ENCODE results near the gene JAK1. TPM values are rescaled to one million over a fixed set of nuclear protein-coding genes. Genes with fewer than 3 reads are reported as not detected.
A peak's percentile ranks its signal among the peaks of the same experiment; 100 is the strongest.
"Not testable (repeated sequence)": the region's sequence is repeated elsewhere in the genome, so short reads cannot be mapped to it uniquely, and the experiment has no call there.

The JAK1 gene
- total RNA-seq, 1 experiment from 2014 or later = 339 TPM

- DNase-seq (ENCODE audit: low spot score) = peak; percentile 95
These were observed 35.0 kb upstream of the JAK1 start for GRCh38 chr1:65001231-65001792.

GRCh38 chr1:64998425-64998948 is 32.1 kb upstream of the JAK1 start:
- H3K27ac ChIP-seq (ENCODE audit: low read depth, low read length, poor library complexity, severe bottlenecking); H3K27me3 ChIP-seq (replicated peaks; ENCODE audit: insufficient read depth, low read depth, low read length, poor library complexity); H3K36me3 ChIP-seq (ENCODE audit: insufficient read depth, low read length, poor library complexity, severe bottlenecking); POLR2A ChIA-PET (ENCODE audit: low non-redundant PET); BruUV-seq (replicated peaks); H3K4me3 ChIP-seq (ENCODE audit: low read depth, low read length, poor library complexity, severe bottlenecking); CTCF ChIA-PET; intact Hi-C loops (cut with micrococcal nuclease; ENCODE audit: unreplicated experiment): not testable (repeated sequence)
- DNase-seq (ENCODE audit: low spot score) = peak; percentile 57
- Histone ChIP-seq H3K4me1 (ENCODE audit: insufficient read depth, low read length, poor library complexity, severe bottlenecking) (peaks cover 15% of the 10 kb centered on the region), H3K9me3 (ENCODE audit: low read depth, low read length, poor library complexity, severe bottlenecking) (peaks cover 16% of the 10 kb centered on the region)

More at GRCh38 chr1:65001231-65001792, 35.0 kb upstream of the JAK1 start:
- Histone ChIP-seq H3K27ac (ENCODE audit: low read depth, low read length, poor library complexity, severe bottlenecking) (peak overlapping the region; percentile 94), H3K36me3 (ENCODE audit: insufficient read depth, low read length, poor library complexity, severe bottlenecking) (peaks cover 7% of the 10 kb centered on the region), H3K27me3 (replicated peaks; ENCODE audit: insufficient read depth, low read depth, low read length, poor library complexity) (no peaks in the 10 kb centered on the region), H3K9me3 (ENCODE audit: low read depth, low read length, poor library complexity, severe bottlenecking) (peaks cover 16% of the 10 kb centered on the region), H3K4me3 (ENCODE audit: low read depth, low read length, poor library complexity, severe bottlenecking) (peak overlapping the region; percentile 57), H3K4me1 (ENCODE audit: insufficient read depth, low read length, poor library complexity, severe bottlenecking) (peaks cover 21% of the 10 kb centered on the region)
- POLR2A ChIA-PET (ENCODE audit: low non-redundant PET) = interaction anchor here (0.5 to 0.7 kb wide), 3 partner anchors 9 to 119 kb away, joined by 3 to 5 read pairs (median 3); no protein-coding TSS in a partner anchor
- no peak for TF ChIP-seq EZH2 (IDR thresholded peaks at IDR 0.05; ENCODE audit: borderline replicate concordance, low read depth, low read length, poor library complexity, severe bottlenecking)
- TF ChIP-seq CTCF (conservative IDR thresholded peaks at IDR 0.05; ENCODE audit: low read depth, low read length) = no peak
- CTCF ChIA-PET = no interaction called here
- no TSS peak for BruUV-seq (replicated peaks)
- intact Hi-C loops (cut with micrococcal nuclease; ENCODE audit: unreplicated experiment) = loop anchor here (5.0 kb wide), 1 partner anchor 34 kb away; the partner anchor contains the start of gene JAK1

- Histone ChIP-seq H3K36me3 (ENCODE audit: insufficient read depth, low read length, poor library complexity, severe bottlenecking) (peaks cover 7% of the 10 kb centered on the region), H3K27ac (ENCODE audit: low read depth, low read length, poor library complexity, severe bottlenecking) (no peak overlapping the region), H3K27me3 (replicated peaks; ENCODE audit: insufficient read depth, low read depth, low read length, poor library complexity) (no peaks in the 10 kb centered on the region), H3K4me3 (ENCODE audit: low read depth, low read length, poor library complexity, severe bottlenecking) (no peak overlapping the region), H3K4me1 (ENCODE audit: insufficient read depth, low read length, poor library complexity, severe bottlenecking) (peaks cover 8% of the 10 kb centered on the region), H3K9me3 (ENCODE audit: low read depth, low read length, poor library complexity, severe bottlenecking) (peaks cover 16% of the 10 kb centered on the region)
- ChIA-PET CTCF (no interaction called here), POLR2A (ENCODE audit: low non-redundant PET) (no interaction called here)
- no peak for TF ChIP-seq EZH2 (IDR thresholded peaks at IDR 0.05; ENCODE audit: borderline replicate concordance, low read depth, low read length, poor library complexity, severe bottlenecking)
- no peak for TF ChIP-seq CTCF (conservative IDR thresholded peaks at IDR 0.05; ENCODE audit: low read depth, low read length)
- DNase-seq (ENCODE audit: low spot score) = no peak
- BruUV-seq (replicated peaks) = no TSS peak
- intact Hi-C loops (cut with micrococcal nuclease; ENCODE audit: unreplicated experiment) = no loop called here
These were observed 30.4 kb upstream of the JAK1 start for GRCh38 chr1:64996541-64997257.
